HG03460 (cell line): ENCODE data around the gene G6PC3.
"Not testable (repeated sequence)": the region's sequence is repeated elsewhere in the genome, so short reads cannot be mapped to it uniquely, and the experiment has no call there.

Experiments
- ATAC-seq: cut with Tn5 transposase; IDR thresholded peaks from one replicate; pipeline ENCODE4 v1.9.1; 2021; ENCODE audit not compliant: unreplicated experiment

G6PC3 gene

GRCh38 chr17:44105941-44106340 is 35.4 kb downstream of the G6PC3 start:
- ATAC-seq, result no peak

- ATAC-seq, result no peak
Observed at GRCh38 chr17:44106801-44107200, 36.3 kb downstream of the G6PC3 start.

- no peak for ATAC-seq
Observed at GRCh38 chr17:44108440-44109311, 38.1 kb downstream of the G6PC3 start.

- no peak for ATAC-seq
Observed at GRCh38 chr17:44109312-44109630, 38.7 kb downstream of the G6PC3 start.

- no peak for ATAC-seq
Observed at GRCh38 chr17:44110011-44110686, 39.6 kb downstream of the G6PC3 start.

GRCh38 chr17:44110823-44111633 is 40.5 kb downstream of the G6PC3 start:
- ATAC-seq, result no peak

GRCh38 chr17:44111777-44112176 is 41.2 kb downstream of the G6PC3 start:
- ATAC-seq, result no peak

- no peak for ATAC-seq
Observed at GRCh38 chr17:44112284-44113280, 42.0 kb downstream of the G6PC3 start.

- no peak for ATAC-seq
Observed at GRCh38 chr17:44113382-44113781, 42.8 kb downstream of the G6PC3 start.

- ATAC-seq, result no peak
Observed at GRCh38 chr17:44113868-44114840, 43.6 kb downstream of the G6PC3 start.

GRCh38 chr17:44115585-44116415 is 45.3 kb downstream of the G6PC3 start:
- ATAC-seq, result no peak

- no peak for ATAC-seq
Observed at GRCh38 chr17:44117351-44117750, 46.8 kb downstream of the G6PC3 start.

- ATAC-seq, result no peak
Observed at GRCh38 chr17:44118427-44119050, 48.0 kb downstream of the G6PC3 start.

- no peak for ATAC-seq
Observed at GRCh38 chr17:44119062-44119461, 48.5 kb downstream of the G6PC3 start.

- ATAC-seq, result no peak
Observed at GRCh38 chr17:44119798-44120197, 49.3 kb downstream of the G6PC3 start.

- ATAC-seq, result not testable (repeated sequence)
Observed at GRCh38 chr17:44120281-44120680, 49.7 kb downstream of the G6PC3 start.

- ATAC-seq, result no peak
Observed at GRCh38 chr17:44120851-44121605, 50.5 kb downstream of the G6PC3 start.
